CD4-positive, alpha-beta T cell (primary cell): Measurements from ENCODE around the gene PCDHB14. TPM values are rescaled to one million over a fixed set of nuclear protein-coding genes. Genes with fewer than 3 reads are reported as not detected.
A peak's percentile ranks its signal among the peaks of the same experiment; 100 is the strongest.
"Not testable (repeated sequence)": the region's sequence is repeated elsewhere in the genome, so short reads cannot be mapped to it uniquely, and the experiment has no call there.

Experiments used
- ATAC-seq: fragments of 200-7000 bp; cut with Tn5 transposase; one replicate; pipeline ENCODE4 v1.10.0; 2022; ENCODE audit warnings: mild to moderate bottlenecking; ENCODE audit not compliant: poor library complexity
- CTCF ChIA-PET: fragments of 350-600 bp; sonication (Branson Sonifier 250); formaldehyde crosslinking; loops from one replicate; lab custom pipeline; 2021; ENCODE audit warnings: antibody characterized with exemption, inconsistent platforms; lab: Charles Lee
- POLR2A ChIA-PET: fragments of 350-600 bp; sonication (Branson Sonifier 250); formaldehyde crosslinking; loops from one replicate; lab custom pipeline; 2021; ENCODE audit warnings: antibody characterized with exemption, inconsistent platforms; lab: Charles Lee
- DNase-seq, 14 experiments: peaks; one replicate each; pipeline ENCODE4 v3.0.0-alpha.2; 2013 to 2020; ENCODE audit warnings: mixed read lengths in 2 of 14
- H3K27ac ChIP-seq, 2 donors: one replicate each; pipeline versions ENCODE4 v1.5.1 to v1.7.0; 2013; ENCODE audit warnings: low read length in 2 of 2, low read depth in 1 of 2, mild to moderate bottlenecking in 1 of 2
- H3K27me3 ChIP-seq, 2 experiments: 1 replicate in 1 of 2; 2 replicates in 1 of 2; pipeline versions ENCODE4 v1.6.1 to v1.7.0; 2013; ENCODE audit warnings: low read length in 2 of 2, control low read depth in 1 of 2, mild to moderate bottlenecking in 1 of 2, moderate library complexity in 1 of 2; ENCODE audit not compliant: insufficient read depth in 2 of 2, control insufficient read depth in 1 of 2
- H3K36me3 ChIP-seq: one replicate; pipeline ENCODE4 v1.6.1; 2013; ENCODE audit warnings: low read length, control low read depth; ENCODE audit not compliant: insufficient read depth
- H3K4me1 ChIP-seq: one replicate; pipeline ENCODE4 v1.6.1; 2013; ENCODE audit warnings: low read length, control low read depth; ENCODE audit not compliant: insufficient read depth
- H3K4me3 ChIP-seq: one replicate; pipeline ENCODE4 v1.5.1; 2013; ENCODE audit warnings: mild to moderate bottlenecking, low read length, moderate library complexity
- H3K9me3 ChIP-seq, 2 experiments: 1 replicate in 1 of 2; 2 replicates in 1 of 2; pipeline versions ENCODE4 v1.6.1 to v1.7.0; 2013; ENCODE audit warnings: low read length in 2 of 2, mild to moderate bottlenecking in 2 of 2, control low read depth in 1 of 2, moderate library complexity in 1 of 2; ENCODE audit not compliant: control insufficient read depth in 1 of 2, insufficient read depth in 1 of 2
- H3K27ac Mint-ChIP-seq: one replicate; pipeline ENCODE4 v1.8.0; 2020; ENCODE audit warnings: mixed read lengths
- H3K27me3 Mint-ChIP-seq: one replicate; pipeline ENCODE4 v1.8.0; 2021; ENCODE audit warnings: mixed read lengths
- H3K36me3 Mint-ChIP-seq: one replicate; pipeline ENCODE4 v1.8.0; 2021; ENCODE audit warnings: low read depth, mixed read lengths
- H3K4me1 Mint-ChIP-seq: one replicate; pipeline ENCODE4 v1.8.0; 2021; ENCODE audit warnings: low read depth, mixed read lengths
- H3K4me3 Mint-ChIP-seq: one replicate; pipeline ENCODE4 v1.8.0; 2020; ENCODE audit warnings: mild to moderate bottlenecking, mixed read lengths
- H3K9me3 Mint-ChIP-seq: one replicate; pipeline ENCODE4 v1.8.0; 2020; ENCODE audit warnings: mixed read lengths
- intact Hi-C, 2 experiments: fragments of 100-400 bp; cut with DNase I in 1 of 2; cut with micrococcal nuclease in 1 of 2; formaldehyde crosslinking; loops; one replicate each; pipeline versions ENCODE4 v1.15.1 to v1.9.0; 2023 to 2025; cut with DNase I, micrococcal nuclease
- total RNA-seq, 174 experiments: library from RNA in 2 of 174; stranded (reverse) in 2 of 174; gene quantifications; one replicate each; pipeline ENCODE4 v1.2.3 and lab custom pipeline; 2021 to 2026
- TF ChIP-seq, protein P1 (sequence below): fragments of 200-600 bp; IDR thresholded peaks from one replicate; pipeline ENCODE4 v1.8.0; 2022; ENCODE audit warnings: antibody characterized with exemption, mild to moderate bottlenecking

Gene PCDHB14
- total RNA-seq, 2 experiments from 2014 or later: not detected

DNA sequence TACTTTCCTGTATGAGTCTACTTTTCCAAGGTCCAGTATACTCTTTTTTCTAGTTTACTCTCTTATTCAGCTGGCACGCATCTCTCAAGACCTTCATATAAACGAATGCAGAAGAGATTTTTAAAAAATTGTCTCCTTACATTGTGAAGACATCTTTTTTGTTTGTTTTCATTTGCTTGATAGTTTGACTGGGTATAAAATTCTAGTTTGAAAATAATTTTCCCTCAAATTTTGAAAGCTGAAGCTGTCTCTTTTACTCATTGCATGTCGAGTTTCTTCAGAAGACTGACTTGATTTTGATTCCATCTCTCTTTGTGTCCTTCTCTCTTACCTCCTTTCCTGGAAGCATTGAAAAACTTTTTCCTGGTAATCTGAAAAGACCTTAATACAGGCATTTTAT is 26.8 kb upstream of the PCDHB14 start:
- H3K9me3 Mint-ChIP-seq: peaks cover 13% of the 10 kb centered on the region
- no peak for ATAC-seq

DNA sequence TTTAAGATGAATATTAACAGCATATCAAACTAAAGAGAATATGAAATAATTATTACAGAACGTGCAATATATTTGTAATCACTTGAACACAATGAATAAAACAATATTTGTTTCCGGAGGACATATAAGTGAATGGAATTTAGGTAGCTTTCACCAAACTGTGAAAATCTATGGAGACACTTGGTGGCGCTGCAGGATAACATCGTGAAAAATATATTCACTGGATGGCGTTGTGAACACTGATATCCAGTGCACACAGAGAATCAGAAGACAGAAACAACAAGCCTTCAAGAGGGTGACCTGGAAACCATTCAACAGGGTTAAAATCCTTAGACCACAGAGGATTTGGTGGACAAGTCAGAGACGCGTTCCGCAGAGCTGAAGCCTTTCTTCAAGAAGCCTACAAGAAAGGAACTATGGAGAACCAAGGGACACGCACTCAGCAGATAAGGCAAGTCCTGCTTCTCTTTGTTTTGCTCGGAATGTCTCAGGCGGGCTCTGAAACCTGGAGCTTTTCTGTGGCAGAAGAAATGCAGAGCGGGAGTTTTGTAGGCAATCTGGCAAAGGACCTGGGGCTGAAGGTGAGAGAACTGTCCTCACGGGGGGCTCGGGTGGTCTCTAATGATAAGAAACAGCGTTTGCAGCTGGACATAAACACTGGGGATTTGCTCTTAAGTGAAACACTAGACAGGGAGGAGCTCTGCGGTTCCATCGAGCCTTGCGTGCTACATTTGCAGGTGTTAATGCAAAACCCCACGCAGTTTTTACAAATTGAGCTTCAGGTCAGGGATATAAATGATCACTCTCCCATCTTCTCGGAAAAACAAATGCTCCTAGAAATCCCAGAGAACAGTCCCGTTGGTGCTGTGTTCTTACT is 23.5 kb upstream of the PCDHB14 start, which contains the start of gene PCDHB11:
Gene PCDHB11, plus strand, starts transcription at position 269 of the 877 bp plus-strand sequence. Its CDS starts 148 bp downstream, at position 417.
- H3K9me3 ChIP-seq: peaks cover 25 to 27% of the 10 kb centered on the region in 2 experiments
- H3K27me3 ChIP-seq: peaks cover 18 to 19% of the 10 kb centered on the region in 2 experiments
- CTCF ChIA-PET: no interaction called here
- DNase-seq (peak in 1 of 14 experiments; percentile 3), ATAC-seq (no peak)
- H3K4me3 Mint-ChIP-seq: no peak within 1 kb of the TSS
- intact Hi-C loops: loop anchor here in 1 of 2 experiments (10.0 kb wide), 1 partner anchor 355 kb away; no protein-coding TSS in a partner anchor
- no peaks in the 10 kb centered on the region for H3K4me1 Mint-ChIP-seq
- H3K27ac ChIP-seq: no peak within 1 kb of the TSS
- H3K9me3 Mint-ChIP-seq: peaks cover 15% of the 10 kb centered on the region
- H3K36me3 ChIP-seq: no peaks in the 10 kb centered on the region
- H3K4me1 ChIP-seq: no peaks in the 10 kb centered on the region
- peaks cover 71% of the 10 kb centered on the region for H3K27me3 Mint-ChIP-seq
- TF ChIP-seq, protein P1, sequence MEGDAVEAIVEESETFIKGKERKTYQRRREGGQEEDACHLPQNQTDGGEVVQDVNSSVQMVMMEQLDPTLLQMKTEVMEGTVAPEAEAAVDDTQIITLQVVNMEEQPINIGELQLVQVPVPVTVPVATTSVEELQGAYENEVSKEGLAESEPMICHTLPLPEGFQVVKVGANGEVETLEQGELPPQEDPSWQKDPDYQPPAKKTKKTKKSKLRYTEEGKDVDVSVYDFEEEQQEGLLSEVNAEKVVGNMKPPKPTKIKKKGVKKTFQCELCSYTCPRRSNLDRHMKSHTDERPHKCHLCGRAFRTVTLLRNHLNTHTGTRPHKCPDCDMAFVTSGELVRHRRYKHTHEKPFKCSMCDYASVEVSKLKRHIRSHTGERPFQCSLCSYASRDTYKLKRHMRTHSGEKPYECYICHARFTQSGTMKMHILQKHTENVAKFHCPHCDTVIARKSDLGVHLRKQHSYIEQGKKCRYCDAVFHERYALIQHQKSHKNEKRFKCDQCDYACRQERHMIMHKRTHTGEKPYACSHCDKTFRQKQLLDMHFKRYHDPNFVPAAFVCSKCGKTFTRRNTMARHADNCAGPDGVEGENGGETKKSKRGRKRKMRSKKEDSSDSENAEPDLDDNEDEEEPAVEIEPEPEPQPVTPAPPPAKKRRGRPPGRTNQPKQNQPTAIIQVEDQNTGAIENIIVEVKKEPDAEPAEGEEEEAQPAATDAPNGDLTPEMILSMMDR: no peak
- no peaks in the 10 kb centered on the region for H3K36me3 Mint-ChIP-seq
- H3K4me3 ChIP-seq: no peak within 1 kb of the TSS
- no peak within 1 kb of the TSS for H3K27ac Mint-ChIP-seq
- POLR2A ChIA-PET: no interaction called here

More for the DNA sequence above, 26.8 kb upstream of the PCDHB14 start:
- Histone ChIP-seq H3K27ac (no peak overlapping the region), H3K27me3 (peaks cover 16 to 25% of the 10 kb centered on the region in 2 experiments), H3K36me3 (no peaks in the 10 kb centered on the region), H3K9me3 (peaks cover 9 to 33% of the 10 kb centered on the region in 2 experiments), H3K4me3 (no peak overlapping the region), H3K4me1 (no peaks in the 10 kb centered on the region)
- H3K4me1 Mint-ChIP-seq: no peaks in the 10 kb centered on the region
- ChIA-PET CTCF (interaction anchor here (1.5 kb wide), 1 partner anchor 10 kb away, joined by 3 read pairs; the partner anchor contains the start of gene PCDHB9), POLR2A (no interaction called here)
- intact Hi-C loops: loop anchor here in 1 of 2 experiments (10.0 kb wide), 1 partner anchor 358 kb away; no protein-coding TSS in a partner anchor
- no peak overlapping the region for H3K4me3 Mint-ChIP-seq
- peaks cover 80% of the 10 kb centered on the region for H3K27me3 Mint-ChIP-seq
- TF ChIP-seq, protein P1: no peak
- peaks cover 11% of the 10 kb centered on the region for H3K36me3 Mint-ChIP-seq
- H3K27ac Mint-ChIP-seq: no peak overlapping the region
- no peak for DNase-seq

DNA sequence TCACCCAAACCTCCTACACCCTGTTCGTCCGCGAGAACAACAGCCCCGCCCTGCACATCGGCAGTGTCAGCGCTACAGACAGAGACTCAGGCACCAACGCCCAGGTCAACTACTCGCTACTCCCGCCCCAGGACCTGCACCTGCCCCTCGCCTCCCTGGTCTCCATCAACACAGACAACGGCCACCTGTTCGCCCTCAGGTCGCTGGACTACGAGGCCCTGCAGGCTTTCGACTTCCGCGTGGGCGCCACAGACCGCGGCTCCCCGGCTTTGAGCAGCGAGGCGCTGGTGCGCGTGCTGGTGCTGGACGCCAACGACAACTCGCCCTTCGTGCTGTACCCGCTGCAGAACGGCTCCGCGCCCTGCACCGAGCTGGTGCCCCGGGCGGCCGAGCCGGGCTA is 22.0 kb upstream of the PCDHB14 start:
- intact Hi-C loops, H3K36me3 ChIP-seq, H3K27ac ChIP-seq, H3K4me1 ChIP-seq, ATAC-seq, H3K36me3 Mint-ChIP-seq, H3K4me1 Mint-ChIP-seq, H3K4me3 ChIP-seq, POLR2A ChIA-PET, DNase-seq, H3K4me3 Mint-ChIP-seq, H3K27ac Mint-ChIP-seq, CTCF ChIA-PET: not testable (repeated sequence)
- Histone ChIP-seq H3K9me3 (peaks cover 19 to 23% of the 10 kb centered on the region in 2 experiments), H3K27me3 (peaks cover 15 to 19% of the 10 kb centered on the region in 2 experiments)
- peaks cover 14% of the 10 kb centered on the region for H3K9me3 Mint-ChIP-seq
- peaks cover 76% of the 10 kb centered on the region for H3K27me3 Mint-ChIP-seq

DNA sequence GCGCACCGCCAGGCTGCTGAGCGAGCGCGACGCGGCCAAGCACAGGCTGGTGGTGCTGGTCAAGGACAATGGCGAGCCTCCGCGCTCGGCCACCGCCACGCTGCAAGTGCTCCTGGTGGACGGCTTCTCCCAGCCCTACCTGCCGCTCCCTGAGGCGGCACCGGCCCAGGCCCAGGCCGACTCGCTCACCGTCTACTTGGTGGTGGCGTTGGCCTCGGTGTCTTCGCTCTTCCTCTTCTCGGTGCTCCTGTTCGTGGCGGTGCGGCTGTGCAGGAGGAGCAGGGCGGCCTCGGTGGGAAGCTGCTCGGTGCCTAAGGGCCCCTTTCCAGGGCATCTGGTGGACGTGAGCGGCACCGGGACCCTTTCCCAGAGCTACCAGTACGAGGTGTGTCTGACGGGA is 21.5 kb upstream of the PCDHB14 start:
- H3K4me1 ChIP-seq, H3K4me3 ChIP-seq, intact Hi-C loops, POLR2A ChIA-PET, ATAC-seq, CTCF ChIA-PET, DNase-seq, H3K27ac Mint-ChIP-seq, H3K36me3 ChIP-seq, H3K27ac ChIP-seq, H3K9me3 Mint-ChIP-seq, H3K4me1 Mint-ChIP-seq, H3K36me3 Mint-ChIP-seq, H3K4me3 Mint-ChIP-seq: not testable (repeated sequence)
- peaks cover 15 to 21% of the 10 kb centered on the region in 2 experiments for H3K27me3 ChIP-seq
- H3K9me3 ChIP-seq: peaks cover 13 to 23% of the 10 kb centered on the region in 2 experiments
- H3K27me3 Mint-ChIP-seq: peaks cover 76% of the 10 kb centered on the region
